Fibroblast of lung (primary cell): ENCODE results near the gene NATD1. TPM values are rescaled to one million over a fixed set of nuclear protein-coding genes. Genes with fewer than 3 reads are reported as not detected.

Source experiments
- DNase-seq, 2 donors: peaks; one replicate each; pipeline versions ENCODE4 v3.0.0 to v3.0.0-alpha.2; 2010; ENCODE audit warnings: low read depth in 2 of 2
- H2AFZ ChIP-seq: 2 replicates; pipeline ENCODE4 v1.5.1; 2012; ENCODE audit warnings: low read length, control low read depth, inconsistent platforms
- H3K27ac ChIP-seq: 2 replicates; pipeline ENCODE4 v1.5.1; 2011; ENCODE audit warnings: low read length, control low read depth; ENCODE audit not compliant: insufficient read depth
- H3K27me3 ChIP-seq: 2 replicates; pipeline ENCODE4 v1.5.1; 2011; ENCODE audit warnings: mild to moderate bottlenecking, low read length; ENCODE audit not compliant: control insufficient read depth, insufficient read depth
- H3K36me3 ChIP-seq: 2 replicates; pipeline ENCODE4 v1.5.1; 2011; ENCODE audit warnings: low read length; ENCODE audit not compliant: control insufficient read depth, insufficient read depth
- H3K4me1 ChIP-seq: 2 replicates; pipeline ENCODE4 v1.5.1; 2011; ENCODE audit warnings: low read length; ENCODE audit not compliant: control insufficient read depth, insufficient read depth; ENCODE audit errors: extremely low read depth
- H3K4me2 ChIP-seq: 2 replicates; pipeline ENCODE4 v1.5.1; 2011; ENCODE audit warnings: low read length, control low read depth; ENCODE audit not compliant: insufficient read depth; ENCODE audit errors: extremely low read depth
- H3K4me3 ChIP-seq, 4 experiments: fragments of 200-600 bp in 1 of 4; sonication (generic) in 1 of 4; replicated peaks in 1 of 4; 2 replicates each; pipeline ENCODE4 v1.5.1; 2011 to 2016; ENCODE audit warnings: low read length in 4 of 4, low read depth in 3 of 4, mild to moderate bottlenecking in 3 of 4, control low read depth in 2 of 4, inconsistent platforms in 1 of 4, mixed read lengths in 1 of 4; ENCODE audit not compliant: insufficient read depth in 1 of 4; ENCODE audit errors: control extremely low read depth in 1 of 4
- H3K79me2 ChIP-seq: 2 replicates; pipeline ENCODE4 v1.5.1; 2012; ENCODE audit warnings: mild to moderate bottlenecking, low read length, inconsistent platforms; ENCODE audit not compliant: control insufficient read depth, insufficient read depth
- H3K9ac ChIP-seq: 2 replicates; pipeline ENCODE4 v1.5.1; 2011; ENCODE audit warnings: mild to moderate bottlenecking, low read length, control low read depth; ENCODE audit not compliant: insufficient read depth
- H3K9me3 ChIP-seq: 2 replicates; pipeline ENCODE4 v1.5.1; 2012; ENCODE audit warnings: low read depth, low read length; ENCODE audit not compliant: control insufficient read depth, insufficient read depth
- H4K20me1 ChIP-seq: 2 replicates; pipeline ENCODE4 v1.5.1; 2011; ENCODE audit warnings: low read length; ENCODE audit not compliant: control insufficient read depth, insufficient read depth; ENCODE audit errors: extremely low read depth
- EZH2 ChIP-seq: IDR thresholded peaks from 2 replicates; pipeline ENCODE4 v1.5.1; 2012; ENCODE audit warnings: low read length, control low read depth, mild to moderate bottlenecking; ENCODE audit errors: missing control alignments
- polyA plus RNA-seq, 2 donors: library from polyadenylated mRNA; depleted of rRNA in 1 of 2; stranded (reverse) in 1 of 2; unstranded in 1 of 2; fragments of >200 nt; gene quantifications; 2 replicates each; pipeline ENCODE4 v1.2.1, GENCODE V29; 2011 to 2012; ENCODE audit warnings: missing spikeins in 1 of 2
- total RNA-seq: library from RNA; depleted of rRNA; stranded (reverse); fragments of >200 nt; gene quantifications from 2 replicates; pipeline ENCODE4 v1.2.1, GENCODE V29; 2014
- TF ChIP-seq, protein P1 (sequence below), 2 donors: IDR thresholded peaks in 1 of 2; conservative IDR thresholded peaks in 1 of 2; 1 replicate in 1 of 2; 2 replicates in 1 of 2; pipeline ENCODE4 v1.5.1; 2011 to 2012; ENCODE audit warnings: low read length in 2 of 2, control low read depth in 1 of 2, inconsistent platforms in 1 of 2, low read depth in 1 of 2, mild to moderate bottlenecking in 1 of 2

NATD1 gene
- total and polyA plus RNA-seq, 2 donors (not counting 1 experiment from before 2014, with no cell fraction given) = 5.6 to 9.2 TPM

- no peak overlapping the region for H3K4me2 ChIP-seq
- H3K27ac ChIP-seq = no peak overlapping the region
- TF ChIP-seq, protein P1, sequence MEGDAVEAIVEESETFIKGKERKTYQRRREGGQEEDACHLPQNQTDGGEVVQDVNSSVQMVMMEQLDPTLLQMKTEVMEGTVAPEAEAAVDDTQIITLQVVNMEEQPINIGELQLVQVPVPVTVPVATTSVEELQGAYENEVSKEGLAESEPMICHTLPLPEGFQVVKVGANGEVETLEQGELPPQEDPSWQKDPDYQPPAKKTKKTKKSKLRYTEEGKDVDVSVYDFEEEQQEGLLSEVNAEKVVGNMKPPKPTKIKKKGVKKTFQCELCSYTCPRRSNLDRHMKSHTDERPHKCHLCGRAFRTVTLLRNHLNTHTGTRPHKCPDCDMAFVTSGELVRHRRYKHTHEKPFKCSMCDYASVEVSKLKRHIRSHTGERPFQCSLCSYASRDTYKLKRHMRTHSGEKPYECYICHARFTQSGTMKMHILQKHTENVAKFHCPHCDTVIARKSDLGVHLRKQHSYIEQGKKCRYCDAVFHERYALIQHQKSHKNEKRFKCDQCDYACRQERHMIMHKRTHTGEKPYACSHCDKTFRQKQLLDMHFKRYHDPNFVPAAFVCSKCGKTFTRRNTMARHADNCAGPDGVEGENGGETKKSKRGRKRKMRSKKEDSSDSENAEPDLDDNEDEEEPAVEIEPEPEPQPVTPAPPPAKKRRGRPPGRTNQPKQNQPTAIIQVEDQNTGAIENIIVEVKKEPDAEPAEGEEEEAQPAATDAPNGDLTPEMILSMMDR (conservative IDR thresholded peaks at IDR 0.05 in 1 of 2, IDR thresholded peaks at IDR 0.05 in 1 of 2; ENCODE audit: low read depth in 1 of 2, low read length in 2 of 2) = no peak
- TF ChIP-seq EZH2 = no peak
- no peak for DNase-seq
- H3K36me3 ChIP-seq = no peaks in the 10 kb centered on the region
- H3K9me3 ChIP-seq = no peaks in the 10 kb centered on the region
- H3K4me1 ChIP-seq = no peaks in the 10 kb centered on the region
- no peak overlapping the region for H3K9ac ChIP-seq
- no peak overlapping the region for H3K4me3 ChIP-seq
- H3K79me2 ChIP-seq = no peaks in the 10 kb centered on the region
- H3K27me3 ChIP-seq = peaks cover 3% of the 10 kb centered on the region
- no peaks in the 10 kb centered on the region for H4K20me1 ChIP-seq
- H2AFZ ChIP-seq = no peak overlapping the region
These were observed 12.7 kb downstream of the NATD1 start for GRCh38 chr17:21240369-21241055.

DNA sequence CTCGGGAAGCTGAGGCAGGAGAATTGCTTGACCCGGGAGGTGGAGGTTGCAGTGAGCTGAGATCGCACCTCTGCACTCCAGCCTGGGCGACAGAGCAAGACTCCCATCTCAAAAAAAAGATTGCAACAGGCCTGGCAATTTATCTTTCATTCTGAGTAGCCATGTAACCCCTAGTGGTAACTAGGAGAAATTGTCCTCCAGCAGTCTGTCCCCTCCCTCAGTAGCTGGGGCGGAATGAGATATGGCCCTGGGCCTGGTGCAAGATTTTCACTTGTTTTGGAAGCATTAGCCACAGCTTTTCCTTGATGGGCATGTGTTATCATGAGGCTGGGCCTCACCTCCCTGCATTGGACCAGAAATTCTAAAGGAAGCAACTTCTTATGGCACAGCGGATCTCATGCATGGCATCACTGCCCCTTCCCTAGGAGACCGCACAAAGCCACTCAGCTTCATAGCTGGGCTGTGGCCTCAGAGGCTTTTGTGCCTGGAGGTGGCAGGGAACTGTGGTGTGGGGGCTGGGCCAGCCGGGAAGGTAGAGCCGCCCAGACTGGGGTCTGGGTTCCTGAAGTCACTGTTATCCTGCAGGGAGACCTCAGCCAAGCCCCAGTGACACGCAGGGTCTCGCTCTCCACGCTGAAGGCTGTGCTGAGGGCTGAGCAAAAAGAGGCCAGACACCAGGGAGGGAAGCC is 13.4 kb downstream of the NATD1 start:
- no peak overlapping the region for H3K4me2 ChIP-seq
- no peak overlapping the region for H3K9ac ChIP-seq
- no peak for TF ChIP-seq EZH2
- TF ChIP-seq, protein P1 (conservative IDR thresholded peaks at IDR 0.05 in 1 of 2, IDR thresholded peaks at IDR 0.05 in 1 of 2; ENCODE audit: low read depth in 1 of 2, low read length in 2 of 2) = peak; percentile 43 to 50
- no peak overlapping the region for H2AFZ ChIP-seq
- no peaks in the 10 kb centered on the region for H3K4me1 ChIP-seq
- H3K36me3 ChIP-seq = no peaks in the 10 kb centered on the region
- H3K9me3 ChIP-seq = no peaks in the 10 kb centered on the region
- no peaks in the 10 kb centered on the region for H4K20me1 ChIP-seq
- no peak overlapping the region for H3K4me3 ChIP-seq
- peaks cover 3% of the 10 kb centered on the region for H3K27me3 ChIP-seq
- no peak overlapping the region for H3K27ac ChIP-seq
- DNase-seq = peak; percentile 20 to 31
- H3K79me2 ChIP-seq = no peaks in the 10 kb centered on the region

DNA sequence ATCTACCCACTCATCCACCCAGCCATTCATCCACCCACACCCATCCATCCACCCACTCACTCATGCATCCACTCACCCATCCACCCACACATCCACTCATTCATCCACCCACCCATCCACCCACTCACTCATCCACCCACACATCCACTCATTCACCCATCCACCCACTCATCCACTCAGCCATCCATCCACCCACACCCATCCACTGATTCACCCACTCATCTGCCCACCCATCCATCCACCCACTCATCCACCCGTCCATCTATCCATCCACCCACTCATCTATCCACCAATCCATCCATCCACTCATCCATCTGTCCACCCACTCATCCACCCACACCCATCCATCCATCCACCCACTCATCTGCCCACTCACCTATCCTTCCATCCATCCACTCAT is 17.3 kb downstream of the NATD1 start:
- Histone ChIP-seq H3K27me3 (peaks cover 3% of the 10 kb centered on the region), H3K36me3 (no peaks in the 10 kb centered on the region), H3K9me3 (no peaks in the 10 kb centered on the region), H3K4me1 (no peaks in the 10 kb centered on the region), H3K4me3 (no peak overlapping the region), H3K27ac (no peak overlapping the region), H3K79me2 (no peaks in the 10 kb centered on the region), H3K9ac (no peak overlapping the region), H2AFZ (no peak overlapping the region), H4K20me1 (no peaks in the 10 kb centered on the region), H3K4me2 (no peak overlapping the region)
- DNase-seq = no peak
- TF ChIP-seq, protein P1 (conservative IDR thresholded peaks at IDR 0.05 in 1 of 2, IDR thresholded peaks at IDR 0.05 in 1 of 2; ENCODE audit: low read depth in 1 of 2, low read length in 2 of 2) = no peak
- TF ChIP-seq EZH2 = no peak
